ENCODE measurements around the gene MRGPRX1. TPM values are rescaled to one million over a fixed set of nuclear protein-coding genes. Genes with fewer than 3 reads are reported as not detected.
"Not testable (repeated sequence)": the region's sequence is repeated elsewhere in the genome, so short reads cannot be mapped to it uniquely, and the experiment has no call there.

The MRGPRX1 gene
- not detected for total RNA-seq

DNA sequence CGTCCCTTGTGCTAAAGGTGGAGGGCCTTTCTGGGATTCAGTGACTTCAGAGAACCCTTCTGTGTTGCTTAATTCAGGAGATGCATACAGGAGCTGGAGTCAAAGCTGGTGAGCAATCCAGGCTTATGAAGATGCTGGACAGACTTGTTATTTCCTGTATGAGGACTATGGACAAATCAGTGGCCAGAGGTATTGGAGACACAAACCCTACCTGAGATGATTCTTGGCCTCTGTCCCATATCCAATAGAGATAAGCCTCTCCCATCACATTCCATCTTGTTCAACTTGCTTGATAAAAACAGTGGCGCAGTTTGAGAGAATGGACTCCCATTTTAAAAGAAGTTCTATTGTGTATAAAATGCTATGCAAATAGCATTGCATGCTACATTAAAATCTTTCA, at the start of gene MRGPRX1:
Gene MRGPRX1, minus strand, starts transcription at position 101 of the 400 bp plus-strand sequence. CDS start 4,630 bp downstream, outside the sequence.
- DNase-seq: no peak

DNA sequence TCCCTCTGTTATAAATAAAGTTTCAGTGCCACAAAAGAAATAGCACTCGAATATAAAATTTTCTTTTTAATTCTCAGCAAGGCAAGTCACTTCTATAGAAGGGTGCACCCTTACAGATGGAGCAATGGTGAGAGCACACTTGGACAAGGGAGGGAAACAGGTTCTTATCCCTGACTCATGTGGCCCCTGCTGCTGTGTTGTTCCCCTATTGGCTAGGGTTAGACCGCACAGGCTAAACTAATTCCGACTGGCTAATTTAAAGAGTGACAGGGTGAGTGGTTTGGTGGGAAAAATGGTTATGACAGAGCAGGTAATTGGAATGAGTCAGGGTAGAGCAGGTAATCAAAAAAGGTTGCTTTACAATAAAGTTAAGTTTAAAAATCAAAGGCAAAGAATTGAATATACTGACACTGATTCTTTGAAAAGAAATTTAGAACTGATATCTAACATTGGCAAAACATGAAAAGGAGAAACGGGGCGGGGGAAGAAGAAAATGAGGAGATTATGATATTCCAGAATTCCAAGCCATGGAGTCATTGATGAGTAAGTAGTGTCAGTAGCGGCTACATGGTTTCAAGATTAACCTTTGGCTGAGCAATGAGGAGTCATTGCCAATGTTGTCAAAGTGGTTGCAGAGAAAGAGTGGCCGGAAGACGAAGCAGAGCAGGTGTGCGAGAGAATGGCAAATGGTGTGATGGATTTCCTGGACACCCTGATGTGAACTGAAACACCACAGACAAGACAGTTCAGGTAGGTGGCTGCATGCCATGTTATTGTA, 48.4 kb upstream of the MRGPRX1 start:
- no peak for DNase-seq

DNA sequence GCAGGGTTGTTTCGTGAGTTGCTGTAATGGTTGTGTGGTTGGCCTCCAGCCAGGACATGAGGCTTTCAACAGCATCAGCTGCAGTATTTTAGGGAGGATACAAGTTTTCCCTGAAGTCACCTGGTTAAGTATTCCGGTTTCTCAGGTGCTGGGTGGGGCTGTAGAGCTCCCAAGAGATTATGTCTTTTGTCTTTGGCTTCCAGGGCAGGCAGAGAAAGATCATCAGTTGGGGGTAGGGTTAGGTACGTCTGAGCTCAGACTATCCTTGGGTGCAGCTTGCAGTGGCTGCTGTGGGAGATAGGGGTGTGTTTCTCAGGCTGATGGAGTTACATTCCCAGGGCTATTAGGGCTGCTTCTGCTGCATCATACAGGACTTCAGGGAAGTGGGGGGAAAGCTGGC, 47.5 kb upstream of the MRGPRX1 start:
- no peak for DNase-seq

DNA sequence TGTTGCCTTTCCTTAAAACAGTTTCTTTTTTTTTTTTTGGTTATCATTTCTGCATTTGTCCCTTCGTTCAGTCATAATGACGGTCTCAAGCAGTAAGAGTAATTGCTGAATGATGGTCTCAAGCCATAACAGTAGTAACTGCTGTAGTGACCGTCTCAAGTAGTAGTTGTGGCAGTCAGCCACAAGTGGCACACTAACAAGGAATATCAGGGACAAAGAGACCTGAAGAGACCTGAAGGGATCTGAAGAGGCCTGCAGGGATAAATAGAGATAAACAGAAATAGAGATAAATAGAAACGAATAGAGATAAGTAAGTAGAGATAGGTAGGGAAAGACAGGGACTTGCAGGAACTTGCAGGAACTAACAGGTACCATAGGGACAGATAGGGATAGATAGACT, 42.7 kb upstream of the MRGPRX1 start:
- DNase-seq: no peak

DNA sequence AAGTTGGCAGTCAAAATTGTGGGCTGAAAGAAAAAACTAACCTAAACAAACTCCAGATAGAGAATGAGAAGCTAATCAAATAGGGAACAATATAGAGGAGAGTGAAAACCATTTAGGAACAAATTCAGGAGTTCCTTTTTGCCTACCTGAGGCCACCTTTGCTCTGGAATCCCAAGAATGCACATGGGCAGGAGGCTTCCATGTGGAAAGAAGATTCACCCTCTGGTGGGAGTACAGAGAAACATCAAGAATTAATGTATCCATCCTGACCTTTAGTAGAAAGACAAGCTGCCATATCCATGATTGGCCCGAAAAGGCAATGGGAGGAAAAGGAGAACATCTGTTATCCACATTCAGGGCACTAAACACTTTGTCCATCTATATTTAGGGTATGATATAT, 35.0 kb upstream of the MRGPRX1 start:
- DNase-seq: no peak

DNA sequence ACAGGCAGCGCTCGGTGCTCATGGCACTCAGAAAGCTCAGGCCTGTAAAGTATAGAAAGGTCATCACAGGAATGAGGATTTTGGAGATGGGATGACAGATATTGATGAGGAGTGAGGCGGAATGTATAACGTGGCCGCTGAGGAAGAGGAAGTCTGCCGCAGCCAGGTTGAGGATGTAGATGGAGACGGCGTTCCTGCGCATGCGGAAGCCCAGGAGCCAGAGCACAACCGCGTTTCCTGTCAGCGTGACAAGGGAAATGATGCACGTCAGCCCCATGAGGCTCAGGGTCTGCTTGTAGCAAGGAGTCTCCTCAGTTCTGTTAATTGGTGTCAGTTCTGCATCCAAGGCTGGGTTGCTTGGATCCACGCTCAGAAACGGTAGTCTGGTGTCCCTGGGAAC, 33.1 kb upstream of the MRGPRX1 start:
- no peak for DNase-seq

DNA sequence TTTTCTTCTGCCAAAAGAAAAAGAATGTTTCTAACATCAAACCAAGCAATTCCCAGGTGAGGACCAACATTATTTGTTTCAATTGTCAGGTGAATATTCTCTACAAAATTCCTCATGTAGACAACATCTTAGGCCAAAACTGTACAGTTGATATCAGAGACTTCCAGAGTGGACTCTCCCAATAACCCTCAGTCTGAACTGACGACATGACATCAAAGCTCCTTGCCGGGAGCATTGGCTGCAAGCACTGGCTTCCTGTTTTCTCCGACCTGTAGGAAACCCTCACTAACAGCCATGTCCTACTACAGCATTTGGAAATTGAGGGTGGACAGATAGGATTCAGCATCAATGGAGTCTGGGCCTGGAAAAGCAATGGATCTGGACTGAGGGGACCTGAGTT, 30.5 kb upstream of the MRGPRX1 start:
- DNase-seq: no peak

DNA sequence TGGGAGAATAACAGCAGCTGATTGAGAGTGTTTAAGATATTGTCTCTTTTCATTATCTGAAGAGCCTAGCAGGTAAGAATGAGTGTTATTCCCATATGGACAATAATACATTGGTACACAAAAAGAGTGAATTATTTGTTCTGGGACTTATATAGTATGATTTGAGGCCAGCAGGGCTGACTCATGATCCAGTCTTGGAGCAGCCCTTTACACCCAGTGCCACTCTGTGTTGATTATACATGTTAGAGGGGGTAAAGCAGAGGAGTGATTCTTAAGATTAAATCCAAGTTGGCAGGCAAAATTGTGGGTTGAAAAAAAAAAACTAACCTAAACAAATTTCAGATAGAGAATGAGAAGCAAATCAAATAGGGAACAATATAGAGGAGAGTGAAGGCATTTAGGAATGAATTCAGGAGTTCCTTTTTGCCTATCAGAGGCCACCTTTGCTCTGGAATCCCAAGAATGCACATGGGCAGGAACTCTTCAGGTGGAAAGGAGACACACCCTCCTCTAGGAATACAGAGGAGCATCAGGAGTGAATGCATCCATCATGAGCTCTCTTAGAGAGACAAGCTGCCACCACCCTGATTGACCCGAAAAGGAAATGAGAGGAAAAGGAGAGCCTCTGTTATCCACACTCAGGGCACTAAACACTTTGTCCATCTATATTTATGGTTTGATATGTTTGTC, 19.2 kb upstream of the MRGPRX1 start:
- DNase-seq: no peak

DNA sequence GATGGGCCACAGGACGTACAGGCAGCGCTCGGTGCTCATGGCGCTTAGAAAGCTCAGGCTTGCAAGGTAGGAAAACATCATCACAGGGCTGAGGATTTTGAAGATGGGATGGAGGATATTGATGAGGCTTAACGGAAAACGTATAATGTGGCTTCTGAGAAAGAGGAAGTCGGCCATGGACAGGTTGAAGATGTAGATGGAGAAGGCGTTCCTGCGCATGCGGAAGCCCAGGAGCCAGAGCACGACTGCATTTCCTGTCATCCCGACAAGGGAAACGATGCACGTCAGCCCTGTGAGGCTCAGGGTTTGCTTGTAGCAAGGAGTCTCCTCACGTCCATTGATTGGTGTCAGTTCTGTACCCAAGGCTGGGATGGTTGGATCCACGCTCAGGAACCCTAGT, 17.4 kb upstream of the MRGPRX1 start:
- no peak for DNase-seq

DNA sequence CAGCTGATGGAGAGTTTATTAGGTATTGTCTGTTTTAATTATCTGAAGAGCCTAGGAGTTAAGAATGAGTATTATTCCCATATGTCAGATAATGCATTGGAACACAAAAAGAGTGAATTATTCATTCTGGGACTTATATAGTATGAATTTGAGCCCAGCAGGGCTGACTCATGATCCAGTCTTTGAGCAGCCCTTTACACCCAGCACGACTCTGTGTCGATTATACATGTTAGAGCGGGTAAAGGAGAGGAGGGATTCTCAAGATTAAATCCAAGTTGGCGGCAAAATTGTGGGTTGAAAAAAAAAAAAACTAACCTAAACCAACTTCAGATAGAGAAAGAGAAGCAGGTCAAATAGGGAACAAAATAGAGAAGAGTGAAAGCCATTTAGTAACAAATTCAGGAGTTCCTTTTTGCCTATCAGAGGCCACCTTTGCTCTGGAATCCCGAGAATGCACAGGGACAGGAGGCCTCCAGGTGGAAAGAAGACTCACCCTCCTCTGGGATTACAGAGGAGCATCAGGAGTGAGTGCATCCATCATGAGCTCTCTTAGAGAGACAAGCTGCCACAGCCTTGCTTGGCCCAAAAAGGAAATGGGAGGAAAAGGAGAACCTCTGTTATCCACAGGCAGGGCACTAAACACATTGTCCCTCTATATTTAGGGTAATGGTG, 3.1 kb downstream of the MRGPRX1 start:
- no peak for DNase-seq

DNA sequence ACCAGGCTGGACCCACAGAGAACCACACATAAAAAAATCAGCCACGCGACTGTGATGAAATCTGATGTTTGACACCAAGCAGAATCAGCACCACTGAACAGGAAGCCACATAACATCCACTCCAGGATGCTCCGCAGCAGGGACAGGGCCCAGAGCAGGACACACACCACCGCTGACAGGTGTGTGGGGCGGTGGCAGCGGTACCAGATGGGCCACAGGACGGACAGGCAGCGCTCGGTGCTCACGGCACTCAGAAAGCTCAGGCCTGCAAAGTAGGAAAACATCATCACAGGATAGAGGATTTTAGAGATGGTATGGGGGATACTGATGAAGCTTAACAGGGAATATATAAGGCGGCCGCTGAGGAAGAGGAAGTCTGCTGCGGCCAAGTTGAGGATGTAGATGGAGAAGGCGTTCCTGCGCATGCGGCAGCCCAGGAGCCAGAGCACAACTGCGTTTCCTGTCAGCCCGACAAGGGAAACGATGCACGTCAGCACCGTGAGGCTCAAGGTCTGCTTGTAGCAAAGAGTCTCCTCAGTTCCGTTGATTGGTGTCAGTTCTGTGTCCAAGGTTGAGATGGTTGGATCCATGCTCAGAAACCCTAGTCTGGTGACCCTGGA, 4.9 kb downstream of the MRGPRX1 start:
- no peak for DNase-seq

DNA sequence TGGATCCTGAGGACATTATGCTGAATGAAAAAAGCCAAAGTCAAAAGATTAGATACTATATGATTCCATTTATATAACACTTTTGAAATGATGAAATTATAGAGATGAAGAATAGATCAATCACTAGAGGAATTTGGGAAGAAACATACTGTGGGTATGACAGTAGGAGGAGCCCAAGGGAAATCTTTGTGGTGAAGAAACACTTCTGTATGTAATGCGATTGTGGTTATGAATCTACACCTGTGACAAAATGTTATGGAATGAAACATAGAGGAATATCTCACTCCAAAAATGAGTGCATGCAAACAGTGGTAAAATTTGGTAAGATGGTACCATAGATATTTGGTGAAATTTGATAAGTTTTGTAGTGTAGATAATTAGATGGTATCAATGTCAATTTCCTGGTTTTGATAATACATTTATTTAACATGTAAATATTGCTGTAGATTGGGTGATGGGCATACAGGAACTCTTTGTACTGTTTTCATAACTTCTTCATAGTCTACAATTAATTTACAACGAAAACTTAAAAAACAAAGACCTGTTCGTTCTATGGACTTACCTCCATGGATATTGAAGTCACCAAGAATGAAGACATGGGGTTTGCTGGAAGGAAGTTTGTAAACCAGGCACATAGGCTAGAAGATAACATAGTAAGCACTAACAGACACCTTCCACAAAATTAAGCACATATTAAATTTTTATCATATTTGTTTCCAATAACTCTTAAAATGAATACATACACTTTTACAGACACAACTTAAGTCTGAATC, 11.5 kb downstream of the MRGPRX1 start:
- DNase-seq: no peak

DNA sequence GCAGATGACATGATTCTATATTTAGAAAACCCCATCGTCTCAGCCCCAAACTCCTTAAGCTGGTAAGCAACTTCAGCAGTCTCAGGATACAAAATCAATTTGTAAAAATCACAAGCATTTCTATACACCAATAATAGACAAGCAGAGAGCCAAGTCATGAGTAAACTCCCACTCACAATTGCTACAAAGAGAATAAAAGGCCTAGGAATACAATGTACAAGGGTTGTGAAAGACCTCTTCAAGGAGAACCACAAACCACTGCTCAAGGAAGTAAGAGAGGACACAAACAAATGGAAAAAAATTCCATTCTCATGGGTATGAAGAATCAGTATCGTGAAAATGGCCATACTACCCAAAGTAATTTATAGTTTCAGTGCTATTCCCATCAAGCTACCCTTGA, 13.8 kb downstream of the MRGPRX1 start:
- DNase-seq: not testable (repeated sequence)

DNA sequence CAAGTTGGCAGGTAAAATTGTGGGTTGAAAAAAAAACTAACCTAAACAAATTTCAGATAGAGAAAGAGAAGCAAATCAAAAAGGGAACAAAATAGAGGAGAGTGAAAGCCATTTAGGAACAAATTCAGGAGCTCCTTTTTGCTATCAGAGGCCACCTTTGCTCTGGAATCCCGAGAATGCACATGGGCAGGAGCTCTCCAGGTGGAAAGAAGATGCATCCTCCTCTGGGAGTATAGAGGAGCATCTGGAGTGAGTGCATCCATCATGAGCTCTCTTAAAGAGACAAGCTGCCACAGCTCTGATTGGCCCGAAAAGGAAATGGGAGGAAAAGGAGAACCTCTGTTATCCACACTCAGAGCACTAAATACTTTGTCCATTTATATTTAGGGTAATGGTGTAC, 26.3 kb downstream of the MRGPRX1 start:
- no peak for DNase-seq

DNA sequence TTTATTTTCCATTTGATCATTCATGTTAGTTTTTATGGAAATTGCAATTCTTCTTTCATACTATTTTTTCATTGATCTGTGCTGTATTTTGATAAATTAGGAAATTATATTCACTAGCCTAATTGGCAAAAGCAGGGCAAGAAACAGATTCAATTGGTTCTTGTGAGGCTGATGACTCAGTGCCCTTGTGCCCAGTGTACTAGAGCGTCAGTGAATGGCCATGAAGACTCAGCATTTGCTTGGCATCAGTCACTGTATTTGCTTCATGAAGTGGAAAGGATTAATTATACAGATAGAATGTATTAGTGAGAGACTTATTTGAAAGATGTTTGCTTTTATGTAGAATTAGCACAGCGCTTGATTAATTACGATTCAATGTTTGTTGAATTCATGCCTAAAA, 31.8 kb downstream of the MRGPRX1 start:
- DNase-seq: no peak

DNA sequence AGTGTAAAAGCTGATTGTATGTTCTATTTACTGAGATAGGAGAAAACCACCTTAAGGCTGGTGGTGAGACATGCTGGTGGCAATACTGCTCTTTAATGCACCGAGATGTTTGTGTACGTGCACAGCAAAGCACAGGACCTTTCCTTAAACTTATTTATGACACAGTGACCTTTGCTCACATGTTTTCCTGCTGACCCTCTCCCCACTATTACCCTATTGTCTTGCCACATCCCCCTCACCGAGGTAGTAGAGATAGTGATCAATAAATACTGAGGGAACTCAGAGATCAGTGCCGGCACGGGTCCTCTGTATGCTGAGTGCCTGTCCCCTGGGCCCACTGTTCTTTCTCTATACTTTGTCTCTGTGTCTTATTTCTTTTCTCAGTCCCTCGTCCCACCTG, 38.6 kb downstream of the MRGPRX1 start:
- not testable (repeated sequence) for DNase-seq

DNA sequence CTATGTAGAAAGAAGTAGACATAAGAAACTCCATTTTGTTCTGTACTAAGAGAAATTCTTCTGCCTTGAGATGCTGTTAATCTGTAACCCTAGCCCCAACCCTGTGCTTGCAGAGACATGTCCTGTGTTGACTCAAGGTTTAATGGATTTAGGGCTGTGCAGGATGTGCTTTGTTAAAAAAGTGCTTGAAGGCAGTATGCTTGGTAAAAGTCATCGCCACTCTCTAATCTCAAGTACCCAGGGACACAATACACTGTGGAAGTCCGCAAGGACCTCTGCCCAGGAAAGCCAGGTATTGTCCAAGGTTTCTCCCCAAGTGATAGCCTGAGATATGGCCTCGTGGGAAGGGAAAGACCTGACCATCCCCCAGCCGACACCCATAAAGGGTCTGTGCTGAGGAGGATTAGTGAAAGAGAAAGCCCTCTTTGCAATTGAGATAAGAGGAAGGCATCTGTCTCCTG, 39.0 kb downstream of the MRGPRX1 start:
- DNase-seq: not testable (repeated sequence)

DNA sequence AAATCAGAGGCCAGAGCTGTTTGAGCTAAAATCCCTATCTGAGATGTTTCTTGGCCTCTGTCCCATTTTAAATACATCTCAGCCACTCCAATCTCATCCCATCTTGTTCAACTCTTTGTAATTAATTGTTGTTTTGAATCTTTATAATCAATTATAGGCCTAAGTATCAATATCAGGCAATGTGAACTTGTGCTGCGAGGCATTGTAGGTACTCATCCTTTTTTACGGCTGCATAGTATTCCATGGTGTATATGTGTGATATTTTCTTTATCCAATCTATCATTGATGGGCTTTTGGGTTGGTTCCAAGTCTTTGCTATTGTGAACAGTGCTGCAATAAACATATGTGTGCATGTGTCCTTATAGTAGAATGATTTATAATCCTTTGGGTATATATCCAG, 47.5 kb downstream of the MRGPRX1 start:
- DNase-seq: not testable (repeated sequence)

DNA sequence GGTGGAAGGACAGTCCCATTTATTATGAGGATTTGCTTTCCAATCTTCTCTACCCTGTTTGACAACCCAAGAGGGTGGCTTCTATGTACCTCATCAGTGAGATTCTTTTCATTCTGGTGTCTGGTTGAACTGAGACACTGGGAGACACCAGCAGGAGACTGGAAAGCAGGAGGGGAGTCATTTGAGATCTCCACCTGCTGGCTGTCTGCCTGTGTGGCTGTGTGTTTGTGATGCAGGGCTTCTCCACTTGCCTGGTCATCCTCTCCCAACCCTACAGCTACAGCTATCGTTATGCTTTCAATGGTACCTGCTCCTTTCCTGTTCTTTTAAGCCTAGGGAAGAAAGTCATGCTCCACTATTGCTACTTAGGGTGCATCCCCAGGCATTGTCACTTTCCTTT, 48.6 kb downstream of the MRGPRX1 start:
- no peak for DNase-seq
